Measurements from ENCODE around the gene CENPH.
"Not testable (repeated sequence)": the region's sequence is repeated elsewhere in the genome, so short reads cannot be mapped to it uniquely, and the experiment has no call there.

The CENPH gene

DNA sequence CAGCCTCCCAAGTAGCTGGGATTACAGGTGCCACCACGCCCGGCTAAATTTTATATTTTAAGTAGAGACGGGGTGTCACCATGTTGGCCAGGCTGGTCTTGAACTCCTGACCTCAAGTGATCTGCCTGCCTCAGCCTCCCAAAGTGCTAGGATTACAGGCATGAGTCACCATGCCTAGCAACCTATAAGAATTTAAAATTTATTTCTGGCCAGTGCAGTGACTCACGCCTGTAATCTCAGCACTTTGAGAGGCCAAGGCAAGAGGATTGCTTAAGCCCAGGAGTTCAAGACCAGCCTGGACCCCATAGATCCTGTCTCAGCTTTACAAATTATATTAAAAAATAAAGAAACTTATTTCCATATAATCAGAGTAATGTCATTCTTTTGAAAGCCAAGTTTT lies 66.6 kb downstream of the CENPH start:
- not testable (repeated sequence) for DNase-seq

DNA sequence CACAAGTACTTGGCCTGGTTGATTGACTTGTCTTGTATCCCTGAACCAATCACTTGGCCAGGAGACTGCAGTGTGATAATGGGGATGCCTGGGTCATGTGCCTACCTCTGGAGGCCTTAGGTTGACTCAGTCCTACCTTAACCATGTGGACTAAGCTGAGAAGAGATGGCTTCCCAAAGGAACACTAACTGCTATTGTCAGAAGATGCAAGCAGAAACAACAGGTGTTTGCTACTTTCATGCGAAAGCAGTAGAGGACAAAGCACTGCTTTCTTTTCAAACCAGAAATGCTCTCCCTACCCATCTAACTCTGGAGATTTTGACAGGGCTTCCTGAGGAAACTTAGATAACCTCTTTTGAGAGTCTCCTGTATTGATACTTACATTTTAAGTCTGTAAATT lies 68.2 kb downstream of the CENPH start:
- DNase-seq = no peak
